ENCODE results near the gene ELMO2.

DNA sequence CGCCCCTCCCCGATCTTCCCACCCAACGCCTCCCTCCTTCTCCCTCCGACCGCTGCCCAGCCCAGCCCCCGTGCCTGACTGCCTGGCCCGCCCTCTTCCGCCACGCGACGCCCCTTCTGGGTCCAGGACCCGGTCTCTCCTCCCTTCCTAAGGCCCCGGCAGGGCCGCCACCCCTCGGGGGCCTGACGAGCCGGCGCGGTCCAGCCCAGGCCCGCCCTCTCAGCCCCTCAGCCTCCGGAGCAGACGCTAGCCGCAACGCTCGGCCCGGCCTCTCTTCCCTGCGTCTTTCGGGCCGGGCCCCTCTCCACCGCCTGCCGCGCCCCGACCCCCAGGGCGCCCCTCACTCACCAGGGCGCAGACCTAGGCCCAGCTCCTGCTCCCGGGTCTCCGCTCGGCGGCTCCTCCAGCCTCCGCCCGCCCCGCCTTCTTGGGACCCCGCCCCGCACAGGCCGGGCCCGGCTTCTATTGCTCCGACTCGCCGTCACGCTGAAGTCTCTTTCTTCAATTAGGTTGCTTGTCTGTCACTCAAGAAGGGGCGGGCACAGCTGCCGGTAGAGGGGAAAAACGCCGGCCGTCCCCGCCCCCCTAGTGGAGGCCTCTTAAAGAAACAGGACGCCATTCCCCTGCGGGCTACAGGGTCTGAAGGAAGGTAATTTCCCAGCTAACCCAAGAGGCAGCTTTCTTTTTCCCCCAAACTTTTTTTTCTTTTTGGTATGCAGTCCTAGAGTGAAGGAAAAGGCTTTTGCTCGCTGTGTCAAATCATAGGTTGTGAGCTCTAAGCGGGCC lies at the start of gene ELMO2:
- TF ChIP-seq POLR2A (IDR thresholded peaks at IDR 0.05) (peak; percentile 59), POLR2AphosphoS5 (IDR thresholded peaks at IDR 0.05) (peak; percentile 61 to 87 (median 65))
- TF ChIP-seq, protein P1, sequence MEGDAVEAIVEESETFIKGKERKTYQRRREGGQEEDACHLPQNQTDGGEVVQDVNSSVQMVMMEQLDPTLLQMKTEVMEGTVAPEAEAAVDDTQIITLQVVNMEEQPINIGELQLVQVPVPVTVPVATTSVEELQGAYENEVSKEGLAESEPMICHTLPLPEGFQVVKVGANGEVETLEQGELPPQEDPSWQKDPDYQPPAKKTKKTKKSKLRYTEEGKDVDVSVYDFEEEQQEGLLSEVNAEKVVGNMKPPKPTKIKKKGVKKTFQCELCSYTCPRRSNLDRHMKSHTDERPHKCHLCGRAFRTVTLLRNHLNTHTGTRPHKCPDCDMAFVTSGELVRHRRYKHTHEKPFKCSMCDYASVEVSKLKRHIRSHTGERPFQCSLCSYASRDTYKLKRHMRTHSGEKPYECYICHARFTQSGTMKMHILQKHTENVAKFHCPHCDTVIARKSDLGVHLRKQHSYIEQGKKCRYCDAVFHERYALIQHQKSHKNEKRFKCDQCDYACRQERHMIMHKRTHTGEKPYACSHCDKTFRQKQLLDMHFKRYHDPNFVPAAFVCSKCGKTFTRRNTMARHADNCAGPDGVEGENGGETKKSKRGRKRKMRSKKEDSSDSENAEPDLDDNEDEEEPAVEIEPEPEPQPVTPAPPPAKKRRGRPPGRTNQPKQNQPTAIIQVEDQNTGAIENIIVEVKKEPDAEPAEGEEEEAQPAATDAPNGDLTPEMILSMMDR (IDR thresholded peaks at IDR 0.05), result peak; percentile 28 to 61 (median 35)

Measured in transverse colon (tissue), 4 donors.